ENCODE measurements around the gene KIF4B.

The KIF4B gene

DNA sequence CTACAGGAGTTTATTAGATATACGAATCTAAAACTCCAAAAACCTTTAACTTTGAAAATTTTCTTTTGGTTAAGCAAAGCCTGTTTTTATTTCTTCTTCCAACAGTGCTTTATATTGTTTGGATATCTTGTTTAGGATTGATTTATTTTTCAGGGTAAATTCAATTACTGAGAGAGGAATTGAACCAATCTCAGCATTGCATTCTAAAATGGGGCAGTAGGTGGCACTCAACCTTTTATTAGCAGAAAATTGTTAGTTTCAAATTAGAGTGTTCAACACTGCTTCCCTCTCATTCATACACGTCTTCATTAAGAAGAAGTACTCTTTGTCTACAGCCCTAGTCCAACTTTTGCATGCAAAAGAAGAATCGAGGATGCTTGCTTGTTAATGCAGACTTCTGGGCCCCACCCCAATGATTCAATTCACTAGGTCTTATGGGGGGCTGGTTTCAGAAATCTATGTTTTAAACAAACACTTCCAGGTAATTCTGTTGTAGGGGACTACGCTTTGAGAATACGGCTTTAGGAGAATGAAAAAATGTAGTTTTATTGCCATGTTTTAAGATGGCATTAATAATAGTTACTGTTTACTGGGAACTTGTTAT, 46.0 kb upstream of the KIF4B start:
- Histone ChIP-seq H3K79me2 (ENCODE audit: insufficient read depth, low read length) (no peaks in the 10 kb centered on the region), H3F3A (ENCODE audit: insufficient read depth, low read length) (no peaks in the 10 kb centered on the region), H3K9me2 (ENCODE audit: low read depth, low read length) (no peaks in the 10 kb centered on the region), H3K27ac (ENCODE audit: low read depth, low read length, poor library complexity, severe bottlenecking) (no peak overlapping the region), H3K4me1 (ENCODE audit: insufficient read depth, low read length, severe bottlenecking) (no peaks in the 10 kb centered on the region), H3K9ac (ENCODE audit: low read length) (no peak overlapping the region), H4K20me1 (ENCODE audit: insufficient read depth, low read length) (no peaks in the 10 kb centered on the region), H3K27me3 (ENCODE audit: insufficient read depth, low read length) (no peaks in the 10 kb centered on the region), H3K36me3 (ENCODE audit: insufficient read depth, low read length) (peaks cover 53% of the 10 kb centered on the region), H2AFZ (ENCODE audit: low read length) (no peak overlapping the region), H3K4me3 (ENCODE audit: low read depth, low read length, poor library complexity, severe bottlenecking) (no peak overlapping the region), H3K9me3 (ENCODE audit: low read length) (no peaks in the 10 kb centered on the region), H3K4me2 (ENCODE audit: low read length) (no peak overlapping the region)
- no peak for TF ChIP-seq EZH2 (IDR thresholded peaks at IDR 0.05; ENCODE audit: borderline replicate concordance, low read length)
- TF ChIP-seq, protein P1, sequence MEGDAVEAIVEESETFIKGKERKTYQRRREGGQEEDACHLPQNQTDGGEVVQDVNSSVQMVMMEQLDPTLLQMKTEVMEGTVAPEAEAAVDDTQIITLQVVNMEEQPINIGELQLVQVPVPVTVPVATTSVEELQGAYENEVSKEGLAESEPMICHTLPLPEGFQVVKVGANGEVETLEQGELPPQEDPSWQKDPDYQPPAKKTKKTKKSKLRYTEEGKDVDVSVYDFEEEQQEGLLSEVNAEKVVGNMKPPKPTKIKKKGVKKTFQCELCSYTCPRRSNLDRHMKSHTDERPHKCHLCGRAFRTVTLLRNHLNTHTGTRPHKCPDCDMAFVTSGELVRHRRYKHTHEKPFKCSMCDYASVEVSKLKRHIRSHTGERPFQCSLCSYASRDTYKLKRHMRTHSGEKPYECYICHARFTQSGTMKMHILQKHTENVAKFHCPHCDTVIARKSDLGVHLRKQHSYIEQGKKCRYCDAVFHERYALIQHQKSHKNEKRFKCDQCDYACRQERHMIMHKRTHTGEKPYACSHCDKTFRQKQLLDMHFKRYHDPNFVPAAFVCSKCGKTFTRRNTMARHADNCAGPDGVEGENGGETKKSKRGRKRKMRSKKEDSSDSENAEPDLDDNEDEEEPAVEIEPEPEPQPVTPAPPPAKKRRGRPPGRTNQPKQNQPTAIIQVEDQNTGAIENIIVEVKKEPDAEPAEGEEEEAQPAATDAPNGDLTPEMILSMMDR (IDR thresholded peaks at IDR 0.05; ENCODE audit: low read length) = peak; percentile 54

DNA sequence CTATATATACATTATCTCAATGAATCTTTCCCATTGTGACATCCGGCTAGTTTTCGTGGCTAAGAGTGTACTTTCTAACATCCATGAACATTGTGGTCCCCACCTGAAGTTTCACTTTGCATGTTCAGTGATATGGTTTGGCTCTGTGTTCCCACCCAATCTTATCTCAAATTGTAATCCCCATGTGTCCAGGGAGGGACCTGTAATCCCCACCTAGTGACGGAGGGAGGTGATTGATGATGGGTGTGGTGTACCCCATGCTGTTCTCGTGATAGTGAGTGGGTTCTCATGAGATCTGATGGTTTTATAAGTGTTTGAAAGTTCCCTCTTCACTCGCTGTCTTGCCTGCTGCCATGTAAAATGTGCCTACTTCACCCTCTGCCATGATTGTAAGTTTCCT, 44.6 kb upstream of the KIF4B start:
- Histone ChIP-seq H4K20me1 (ENCODE audit: insufficient read depth, low read length) (no peaks in the 10 kb centered on the region), H3K9me2 (ENCODE audit: low read depth, low read length) (no peaks in the 10 kb centered on the region), H3K9ac (ENCODE audit: low read length) (no peak overlapping the region), H3K27ac (ENCODE audit: low read depth, low read length, poor library complexity, severe bottlenecking) (no peak overlapping the region), H3K9me3 (ENCODE audit: low read length) (no peaks in the 10 kb centered on the region), H3F3A (ENCODE audit: insufficient read depth, low read length) (no peaks in the 10 kb centered on the region), H3K4me3 (ENCODE audit: low read depth, low read length, poor library complexity, severe bottlenecking) (no peak overlapping the region), H3K27me3 (ENCODE audit: insufficient read depth, low read length) (no peaks in the 10 kb centered on the region), H3K79me2 (ENCODE audit: insufficient read depth, low read length) (no peaks in the 10 kb centered on the region), H3K4me1 (ENCODE audit: insufficient read depth, low read length, severe bottlenecking) (no peaks in the 10 kb centered on the region), H3K36me3 (ENCODE audit: insufficient read depth, low read length) (peaks cover 53% of the 10 kb centered on the region), H2AFZ (ENCODE audit: low read length) (no peak overlapping the region), H3K4me2 (ENCODE audit: low read length) (no peak overlapping the region)
- TF ChIP-seq, protein P1 (IDR thresholded peaks at IDR 0.05; ENCODE audit: low read length) = no peak
- no peak for TF ChIP-seq EZH2 (IDR thresholded peaks at IDR 0.05; ENCODE audit: borderline replicate concordance, low read length)

DNA sequence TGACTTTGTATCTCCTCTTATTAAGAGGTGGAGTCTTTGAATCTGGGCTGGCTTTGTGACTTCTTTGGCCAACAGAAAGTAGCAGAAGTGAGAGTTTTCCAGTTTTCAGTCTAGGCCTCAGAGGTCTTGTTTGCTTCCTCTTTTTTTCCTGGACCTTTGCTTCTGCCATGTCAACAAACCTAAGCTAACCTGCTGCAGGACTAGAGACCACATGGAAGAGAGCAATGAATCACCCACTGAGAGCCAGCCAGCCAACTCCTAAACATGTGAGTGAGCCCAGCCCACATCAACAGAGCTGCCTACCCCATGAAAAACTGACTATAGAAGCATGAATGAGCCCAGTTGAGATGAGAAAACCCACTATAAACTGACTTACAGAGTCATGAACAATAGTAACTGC, 42.8 kb upstream of the KIF4B start:
- Histone ChIP-seq H3K79me2 (ENCODE audit: insufficient read depth, low read length) (no peaks in the 10 kb centered on the region), H3K9me2 (ENCODE audit: low read depth, low read length) (no peaks in the 10 kb centered on the region), H3K9me3 (ENCODE audit: low read length) (no peaks in the 10 kb centered on the region), H3K9ac (ENCODE audit: low read length) (no peak overlapping the region), H3K4me1 (ENCODE audit: insufficient read depth, low read length, severe bottlenecking) (no peaks in the 10 kb centered on the region), H3F3A (ENCODE audit: insufficient read depth, low read length) (no peaks in the 10 kb centered on the region), H3K4me2 (ENCODE audit: low read length) (no peak overlapping the region), H3K27ac (ENCODE audit: low read depth, low read length, poor library complexity, severe bottlenecking) (no peak overlapping the region), H3K27me3 (ENCODE audit: insufficient read depth, low read length) (no peaks in the 10 kb centered on the region), H3K36me3 (ENCODE audit: insufficient read depth, low read length) (peaks cover 41% of the 10 kb centered on the region), H4K20me1 (ENCODE audit: insufficient read depth, low read length) (no peaks in the 10 kb centered on the region), H3K4me3 (ENCODE audit: low read depth, low read length, poor library complexity, severe bottlenecking) (no peak overlapping the region), H2AFZ (ENCODE audit: low read length) (no peak overlapping the region)
- TF ChIP-seq, protein P1 (IDR thresholded peaks at IDR 0.05; ENCODE audit: low read length) = no peak
- no peak for TF ChIP-seq EZH2 (IDR thresholded peaks at IDR 0.05; ENCODE audit: borderline replicate concordance, low read length)
